HAP-1 (cell line): ENCODE measurements around the gene HIP1.
A peak's percentile ranks its signal among the peaks of the same experiment; 100 is the strongest.
"Not testable (repeated sequence)": the region's sequence is repeated elsewhere in the genome, so short reads cannot be mapped to it uniquely, and the experiment has no call there.

ENCODE experiments used
- DNase-seq, 2 experiments: peaks; one replicate each; pipeline ENCODE4 v3.0.0-alpha.2; 2016 to 2020; ENCODE audit warnings: low spot score in 2 of 2
- H3K27me3 ChIP-seq: fragments of 250-450 bp; sonication (Bioruptor Pico); 2 replicates; pipeline ENCODE4 v1.5.1; 2020; ENCODE audit warnings: low read depth, mild to moderate bottlenecking, moderate library complexity
- H3K36me3 ChIP-seq: fragments of 250-450 bp; sonication (Bioruptor Pico); replicated peaks from 2 replicates; pipeline ENCODE4 v1.5.1; 2020; ENCODE audit warnings: mild to moderate bottlenecking
- H3K4me1 ChIP-seq: fragments of 250-450 bp; sonication (Bioruptor Pico); 2 replicates; pipeline ENCODE4 v1.5.1; 2020; ENCODE audit warnings: mild to moderate bottlenecking
- H3K4me3 ChIP-seq: fragments of 250-450 bp; sonication (Bioruptor Pico); 2 replicates; pipeline ENCODE4 v1.5.1; 2020; ENCODE audit warnings: mild to moderate bottlenecking, moderate library complexity
- H3K9me3 ChIP-seq: fragments of 250-450 bp; sonication (Bioruptor Pico); 2 replicates; pipeline ENCODE4 v1.5.1; 2020; ENCODE audit warnings: mild to moderate bottlenecking, moderate library complexity
- in situ Hi-C: fragments of 300-500 bp; cut with MboI; formaldehyde crosslinking; loops from 3 replicates; pipeline ENCODE4 v1.14.3; 2020; ENCODE audit warnings: low sequenced_read_pairs, inconsistent platforms, mixed read lengths

The HIP1 gene

GRCh38 chr7:75579899-75580298, 158.8 kb downstream of the HIP1 start:
- no peaks in the 10 kb centered on the region for H3K4me1 ChIP-seq
- H3K4me3 ChIP-seq: no peak overlapping the region
- in situ Hi-C loops: no loop called here
- DNase-seq: no peak
- no peaks in the 10 kb centered on the region for H3K9me3 ChIP-seq
- no peaks in the 10 kb centered on the region for H3K27me3 ChIP-seq
- peaks cover 14% of the 10 kb centered on the region for H3K36me3 ChIP-seq

- Histone ChIP-seq H3K4me1 (no peaks in the 10 kb centered on the region), H3K27me3 (no peaks in the 10 kb centered on the region), H3K36me3 (peaks cover 18% of the 10 kb centered on the region), H3K4me3 (no peak overlapping the region), H3K9me3 (no peaks in the 10 kb centered on the region)
- no peak for DNase-seq
- in situ Hi-C loops: no loop called here
Observed at GRCh38 chr7:75578081-75578480, 160.7 kb downstream of the HIP1 start.

- DNase-seq: no peak
- Histone ChIP-seq H3K9me3 (no peaks in the 10 kb centered on the region), H3K4me3 (no peak overlapping the region), H3K27me3 (no peaks in the 10 kb centered on the region), H3K4me1 (no peaks in the 10 kb centered on the region), H3K36me3 (peaks cover 20% of the 10 kb centered on the region)
- in situ Hi-C loops: no loop called here
Observed at GRCh38 chr7:75575488-75576121, 163.1 kb downstream of the HIP1 start.

- DNase-seq: no peak
- Histone ChIP-seq H3K4me1 (no peaks in the 10 kb centered on the region), H3K36me3 (peaks cover 7% of the 10 kb centered on the region), H3K27me3 (no peaks in the 10 kb centered on the region), H3K4me3 (no peak overlapping the region), H3K9me3 (no peaks in the 10 kb centered on the region)
- in situ Hi-C loops: no loop called here
Observed at GRCh38 chr7:75573477-75574019, 165.2 kb downstream of the HIP1 start.

GRCh38 chr7:75572814-75573213, 165.9 kb downstream of the HIP1 start:
- Histone ChIP-seq H3K9me3 (no peaks in the 10 kb centered on the region), H3K36me3 (peaks cover 13% of the 10 kb centered on the region), H3K4me3 (no peak overlapping the region), H3K27me3 (no peaks in the 10 kb centered on the region), H3K4me1 (no peaks in the 10 kb centered on the region)
- in situ Hi-C loops: no loop called here
- DNase-seq: no peak

GRCh38 chr7:75572396-75572795, 166.3 kb downstream of the HIP1 start:
- Histone ChIP-seq H3K27me3 (no peaks in the 10 kb centered on the region), H3K4me1 (no peaks in the 10 kb centered on the region), H3K36me3 (peaks cover 17% of the 10 kb centered on the region), H3K9me3 (no peaks in the 10 kb centered on the region), H3K4me3 (no peak overlapping the region)
- no peak for DNase-seq
- in situ Hi-C loops: no loop called here

- H3K4me1 ChIP-seq: no peaks in the 10 kb centered on the region
- no peak overlapping the region for H3K4me3 ChIP-seq
- H3K9me3 ChIP-seq: no peaks in the 10 kb centered on the region
- DNase-seq: no peak
- peaks cover 29% of the 10 kb centered on the region for H3K36me3 ChIP-seq
- no peaks in the 10 kb centered on the region for H3K27me3 ChIP-seq
- in situ Hi-C loops: no loop called here
Observed at GRCh38 chr7:75571209-75571608, 167.5 kb downstream of the HIP1 start.

- peaks cover 38% of the 10 kb centered on the region for H3K36me3 ChIP-seq
- H3K4me3 ChIP-seq, H3K27me3 ChIP-seq, in situ Hi-C loops, DNase-seq, H3K4me1 ChIP-seq, H3K9me3 ChIP-seq: not testable (repeated sequence)
Observed at GRCh38 chr7:75569629-75570282, 169.0 kb downstream of the HIP1 start.

GRCh38 chr7:75567948-75568595, 170.7 kb downstream of the HIP1 start:
- in situ Hi-C loops: no loop called here

GRCh38 chr7:75565132-75565837, 173.5 kb downstream of the HIP1 start:
- Histone ChIP-seq H3K27me3 (no peaks in the 10 kb centered on the region), H3K9me3 (no peaks in the 10 kb centered on the region), H3K36me3 (peaks cover 57% of the 10 kb centered on the region), H3K4me3 (no peak overlapping the region), H3K4me1 (no peaks in the 10 kb centered on the region; the same call in 1 of the 2 replicates)
- DNase-seq: peak; percentile 5 to 40
- in situ Hi-C loops: no loop called here

More at GRCh38 chr7:75567948-75568595, 170.7 kb downstream of the HIP1 start:
- DNase-seq: no peak
- peaks cover 35% of the 10 kb centered on the region for H3K36me3 ChIP-seq
- no peaks in the 10 kb centered on the region for H3K9me3 ChIP-seq
- no peaks in the 10 kb centered on the region; the same call in 1 of the 2 replicates for H3K4me1 ChIP-seq
- no peaks in the 10 kb centered on the region for H3K27me3 ChIP-seq
- no peak overlapping the region for H3K4me3 ChIP-seq

GRCh38 chr7:75563171-75563570, 175.6 kb downstream of the HIP1 start:
- Histone ChIP-seq H3K4me3 (no peak overlapping the region), H3K9me3 (no peaks in the 10 kb centered on the region), H3K36me3 (peaks cover 58% of the 10 kb centered on the region), H3K27me3 (no peaks in the 10 kb centered on the region), H3K4me1 (no peaks in the 10 kb centered on the region; the same call in 1 of the 2 replicates)
- DNase-seq: no peak
- in situ Hi-C loops: no loop called here

GRCh38 chr7:75559976-75560365, 178.8 kb downstream of the HIP1 start:
- no peaks in the 10 kb centered on the region; the same call in 1 of the 2 replicates for H3K4me1 ChIP-seq
- peaks cover 48% of the 10 kb centered on the region for H3K36me3 ChIP-seq
- in situ Hi-C loops: no loop called here
- no peak for DNase-seq
- H3K4me3 ChIP-seq: no peak overlapping the region
- H3K27me3 ChIP-seq: no peaks in the 10 kb centered on the region
- H3K9me3 ChIP-seq: no peaks in the 10 kb centered on the region

GRCh38 chr7:75559355-75559975, 179.3 kb downstream of the HIP1 start:
- in situ Hi-C loops: no loop called here
- H3K4me1 ChIP-seq: no peaks in the 10 kb centered on the region
- H3K4me3 ChIP-seq: no peak overlapping the region
- no peak for DNase-seq
- no peaks in the 10 kb centered on the region for H3K9me3 ChIP-seq
- H3K27me3 ChIP-seq: no peaks in the 10 kb centered on the region
- peaks cover 47% of the 10 kb centered on the region for H3K36me3 ChIP-seq
